ENCODE data around the gene OR51F2. TPM values are rescaled to one million over a fixed set of nuclear protein-coding genes. Genes with fewer than 3 reads are reported as not detected.

The OR51F2 gene
- polyA plus RNA-seq, 1 donor from 2014 or later: not detected

GRCh38 chr11:4830909-4831308 is 9.8 kb downstream of the OR51F2 start:
- Histone ChIP-seq H3K9me2 (ENCODE audit: insufficient read depth, low read length) (no peaks in the 10 kb centered on the region), H4K20me1 (ENCODE audit: insufficient read depth) (no peaks in the 10 kb centered on the region), H3K36me3 (ENCODE audit: insufficient read depth, low read length) (no peaks in the 10 kb centered on the region), H3K4me2 (ENCODE audit: low read length) (no peak overlapping the region), H3K9me3 (ENCODE audit: low read length) (no peaks in the 10 kb centered on the region), H3K9ac (ENCODE audit: low read length) (no peak overlapping the region), H3K79me2 (replicated peaks; ENCODE audit: insufficient read depth, low read length) (no peaks in the 10 kb centered on the region), H3K4me3 (ENCODE audit: low read length) (no peak overlapping the region), H3K27me3 (ENCODE audit: insufficient read depth, low read depth, low read length) (no peaks in the 10 kb centered on the region), H3F3A (ENCODE audit: insufficient read depth, low read length, poor library complexity, severe bottlenecking) (no peaks in the 10 kb centered on the region), H2AFZ (ENCODE audit: low read depth, low read length) (no peak overlapping the region), H3K27ac (ENCODE audit: low read length) (no peak overlapping the region)
- TF ChIP-seq SMC3 (conservative IDR thresholded peaks at IDR 0.05; ENCODE audit: poor library complexity): no peak
- TF ChIP-seq MXI1 (conservative IDR thresholded peaks at IDR 0.05; ENCODE audit: poor library complexity, severe bottlenecking): no peak
- no peak for TF ChIP-seq EP300 (conservative IDR thresholded peaks at IDR 0.05; ENCODE audit: poor library complexity, severe bottlenecking)
- TF ChIP-seq, protein P1, sequence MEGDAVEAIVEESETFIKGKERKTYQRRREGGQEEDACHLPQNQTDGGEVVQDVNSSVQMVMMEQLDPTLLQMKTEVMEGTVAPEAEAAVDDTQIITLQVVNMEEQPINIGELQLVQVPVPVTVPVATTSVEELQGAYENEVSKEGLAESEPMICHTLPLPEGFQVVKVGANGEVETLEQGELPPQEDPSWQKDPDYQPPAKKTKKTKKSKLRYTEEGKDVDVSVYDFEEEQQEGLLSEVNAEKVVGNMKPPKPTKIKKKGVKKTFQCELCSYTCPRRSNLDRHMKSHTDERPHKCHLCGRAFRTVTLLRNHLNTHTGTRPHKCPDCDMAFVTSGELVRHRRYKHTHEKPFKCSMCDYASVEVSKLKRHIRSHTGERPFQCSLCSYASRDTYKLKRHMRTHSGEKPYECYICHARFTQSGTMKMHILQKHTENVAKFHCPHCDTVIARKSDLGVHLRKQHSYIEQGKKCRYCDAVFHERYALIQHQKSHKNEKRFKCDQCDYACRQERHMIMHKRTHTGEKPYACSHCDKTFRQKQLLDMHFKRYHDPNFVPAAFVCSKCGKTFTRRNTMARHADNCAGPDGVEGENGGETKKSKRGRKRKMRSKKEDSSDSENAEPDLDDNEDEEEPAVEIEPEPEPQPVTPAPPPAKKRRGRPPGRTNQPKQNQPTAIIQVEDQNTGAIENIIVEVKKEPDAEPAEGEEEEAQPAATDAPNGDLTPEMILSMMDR (IDR thresholded peaks at IDR 0.05; ENCODE audit: poor library complexity, severe bottlenecking): no peak
- TF ChIP-seq RAD21 (conservative IDR thresholded peaks at IDR 0.05): no peak
- TF ChIP-seq, protein P2, sequence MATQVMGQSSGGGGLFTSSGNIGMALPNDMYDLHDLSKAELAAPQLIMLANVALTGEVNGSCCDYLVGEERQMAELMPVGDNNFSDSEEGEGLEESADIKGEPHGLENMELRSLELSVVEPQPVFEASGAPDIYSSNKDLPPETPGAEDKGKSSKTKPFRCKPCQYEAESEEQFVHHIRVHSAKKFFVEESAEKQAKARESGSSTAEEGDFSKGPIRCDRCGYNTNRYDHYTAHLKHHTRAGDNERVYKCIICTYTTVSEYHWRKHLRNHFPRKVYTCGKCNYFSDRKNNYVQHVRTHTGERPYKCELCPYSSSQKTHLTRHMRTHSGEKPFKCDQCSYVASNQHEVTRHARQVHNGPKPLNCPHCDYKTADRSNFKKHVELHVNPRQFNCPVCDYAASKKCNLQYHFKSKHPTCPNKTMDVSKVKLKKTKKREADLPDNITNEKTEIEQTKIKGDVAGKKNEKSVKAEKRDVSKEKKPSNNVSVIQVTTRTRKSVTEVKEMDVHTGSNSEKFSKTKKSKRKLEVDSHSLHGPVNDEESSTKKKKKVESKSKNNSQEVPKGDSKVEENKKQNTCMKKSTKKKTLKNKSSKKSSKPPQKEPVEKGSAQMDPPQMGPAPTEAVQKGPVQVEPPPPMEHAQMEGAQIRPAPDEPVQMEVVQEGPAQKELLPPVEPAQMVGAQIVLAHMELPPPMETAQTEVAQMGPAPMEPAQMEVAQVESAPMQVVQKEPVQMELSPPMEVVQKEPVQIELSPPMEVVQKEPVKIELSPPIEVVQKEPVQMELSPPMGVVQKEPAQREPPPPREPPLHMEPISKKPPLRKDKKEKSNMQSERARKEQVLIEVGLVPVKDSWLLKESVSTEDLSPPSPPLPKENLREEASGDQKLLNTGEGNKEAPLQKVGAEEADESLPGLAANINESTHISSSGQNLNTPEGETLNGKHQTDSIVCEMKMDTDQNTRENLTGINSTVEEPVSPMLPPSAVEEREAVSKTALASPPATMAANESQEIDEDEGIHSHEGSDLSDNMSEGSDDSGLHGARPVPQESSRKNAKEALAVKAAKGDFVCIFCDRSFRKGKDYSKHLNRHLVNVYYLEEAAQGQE (IDR thresholded peaks at IDR 0.05; ENCODE audit: borderline replicate concordance): no peak
- no peak for TF ChIP-seq TAF1 (IDR thresholded peaks at IDR 0.05; ENCODE audit: low read depth)
- no peak for TF ChIP-seq EZH2 (IDR thresholded peaks at IDR 0.05; ENCODE audit: borderline replicate concordance, insufficient read depth, low read length, poor library complexity, severe bottlenecking)
- no peak for TF ChIP-seq POLR2AphosphoS5 (IDR thresholded peaks at IDR 0.05)

GRCh38 chr11:4839851-4840549 is 18.9 kb downstream of the OR51F2 start:
- Histone ChIP-seq H3K9me2 (ENCODE audit: insufficient read depth, low read length) (no peaks in the 10 kb centered on the region), H3K9ac (ENCODE audit: low read length) (no peak overlapping the region), H2AFZ (ENCODE audit: low read depth, low read length) (no peak overlapping the region), H3K4me3 (ENCODE audit: low read length) (no peak overlapping the region), H3K36me3 (ENCODE audit: insufficient read depth, low read length) (no peaks in the 10 kb centered on the region), H3K27ac (ENCODE audit: low read length) (no peak overlapping the region), H3K9me3 (ENCODE audit: low read length) (no peaks in the 10 kb centered on the region), H4K20me1 (ENCODE audit: insufficient read depth) (no peaks in the 10 kb centered on the region), H3K79me2 (replicated peaks; ENCODE audit: insufficient read depth, low read length) (no peaks in the 10 kb centered on the region), H3F3A (ENCODE audit: insufficient read depth, low read length, poor library complexity, severe bottlenecking) (no peaks in the 10 kb centered on the region), H3K27me3 (ENCODE audit: insufficient read depth, low read depth, low read length) (no peaks in the 10 kb centered on the region), H3K4me2 (ENCODE audit: low read length) (no peak overlapping the region)
- TF ChIP-seq, protein P1 (IDR thresholded peaks at IDR 0.05; ENCODE audit: poor library complexity, severe bottlenecking): no peak
- TF ChIP-seq MXI1 (conservative IDR thresholded peaks at IDR 0.05; ENCODE audit: poor library complexity, severe bottlenecking): no peak
- TF ChIP-seq, protein P2 (IDR thresholded peaks at IDR 0.05; ENCODE audit: borderline replicate concordance): no peak
- no peak for TF ChIP-seq RAD21 (conservative IDR thresholded peaks at IDR 0.05)
- no peak for TF ChIP-seq EZH2 (IDR thresholded peaks at IDR 0.05; ENCODE audit: borderline replicate concordance, insufficient read depth, low read length, poor library complexity, severe bottlenecking)
- TF ChIP-seq POLR2AphosphoS5 (IDR thresholded peaks at IDR 0.05): no peak
- no peak for TF ChIP-seq EP300 (conservative IDR thresholded peaks at IDR 0.05; ENCODE audit: poor library complexity, severe bottlenecking)
- TF ChIP-seq TAF1 (IDR thresholded peaks at IDR 0.05; ENCODE audit: low read depth): no peak
- no peak for TF ChIP-seq SMC3 (conservative IDR thresholded peaks at IDR 0.05; ENCODE audit: poor library complexity)
